Measurements from ENCODE around the gene SCCPDH. TPM values are rescaled to one million over a fixed set of nuclear protein-coding genes. Genes with fewer than 3 reads are reported as not detected.

The SCCPDH gene
- total and polyA plus RNA-seq, 9 of the 15 experiments (the other 6 are each of a cell fraction or from before 2014, with no cell fraction given): 7.0 to 61.9 (median 38.3) TPM

DNA sequence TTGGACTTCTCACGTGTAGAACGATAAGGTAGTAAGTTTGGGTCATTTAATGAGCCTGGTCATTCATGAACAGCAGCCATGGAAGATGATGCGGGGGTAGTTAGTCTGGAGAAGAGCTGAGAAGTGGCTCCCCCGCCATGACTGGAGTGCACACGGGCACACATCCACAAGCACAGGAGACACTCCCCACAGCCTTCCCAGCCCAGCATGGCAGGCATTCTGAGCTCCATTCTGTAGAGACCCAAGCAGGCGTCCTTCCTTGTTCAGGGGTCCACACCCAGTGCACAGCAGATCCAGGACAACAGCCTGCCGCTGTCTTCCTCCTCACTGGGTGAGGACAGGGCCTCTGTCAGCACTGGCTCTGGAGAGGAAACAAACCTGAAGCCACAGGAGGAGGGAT is 57.0 kb downstream of the SCCPDH start:
- POLR2A ChIA-PET: no interaction called here
- peaks cover 7 to 19% of the 10 kb centered on the region in 2 experiments; a peak in 4 of 5 replicates for H3K4me1 ChIP-seq (replicated peaks in 1 of 2; ENCODE audit: control insufficient read depth in 2 of 2, insufficient read depth in 2 of 2, low read length in 2 of 2)
- H2AFZ ChIP-seq (ENCODE audit: low read depth, low read length): no peak overlapping the region
- FAIRE-seq (no peak), ATAC-seq (no peak), DNase-seq (ENCODE audit: extremely low read depth in 1 of 4, low spot score in 3 of 4) (no peak)
- 65% methylated on average over 7 of the region's 7 CpGs for WGBS (ENCODE audit: insufficient coverage, low coverage, missing lambda C conversion rate)
- no peaks in the 10 kb centered on the region for H3K79me2 ChIP-seq (ENCODE audit: control insufficient read depth, insufficient read depth, low read length)
- H3K9ac ChIP-seq (ENCODE audit: insufficient read depth in 1 of 2, low read depth in 2 of 2, low read length in 2 of 2): no peak overlapping the region
- no peaks in the 10 kb centered on the region for H4K20me1 ChIP-seq (replicated peaks; ENCODE audit: control insufficient read depth, insufficient read depth, low read length)
- H3K36me3 ChIP-seq (ENCODE audit: control insufficient read depth, insufficient read depth, low read length): peaks cover 6% of the 10 kb centered on the region; the same call in 1 of the 3 replicates
- H3K27ac ChIP-seq (ENCODE audit: extremely low read depth, low read depth, low read length): no peak overlapping the region
- no peaks in the 10 kb centered on the region; the same call in none of the 2 replicates for H3K9me3 ChIP-seq (replicated peaks; ENCODE audit: control insufficient read depth, insufficient read depth, low read depth, low read length)
- no TSS peak for BruUV-seq (replicated peaks)
- in situ Hi-C loops (cut with MboI) (no loop called here), intact Hi-C loops (cut with micrococcal nuclease) (no loop called here)
- no peak overlapping the region for H3K4me3 ChIP-seq
- H3K27me3 ChIP-seq (ENCODE audit: control insufficient read depth in 2 of 2, insufficient read depth in 2 of 2, low read length in 2 of 2): peaks cover 5 to 17% of the 10 kb centered on the region in 2 experiments; a peak in 3 of 5 replicates
- TF ChIP-seq THRAP3 (IDR thresholded peaks at IDR 0.05; ENCODE audit: borderline replicate concordance): no peak
- no peak for TF ChIP-seq MXI1 (IDR thresholded peaks at IDR 0.05; ENCODE audit: low read depth, low read length)
- no peak for TF ChIP-seq ZNF764 (CRISPR knock-in tag; IDR thresholded peaks at IDR 0.05; ENCODE audit: low read depth)
- TF ChIP-seq, protein P1, sequence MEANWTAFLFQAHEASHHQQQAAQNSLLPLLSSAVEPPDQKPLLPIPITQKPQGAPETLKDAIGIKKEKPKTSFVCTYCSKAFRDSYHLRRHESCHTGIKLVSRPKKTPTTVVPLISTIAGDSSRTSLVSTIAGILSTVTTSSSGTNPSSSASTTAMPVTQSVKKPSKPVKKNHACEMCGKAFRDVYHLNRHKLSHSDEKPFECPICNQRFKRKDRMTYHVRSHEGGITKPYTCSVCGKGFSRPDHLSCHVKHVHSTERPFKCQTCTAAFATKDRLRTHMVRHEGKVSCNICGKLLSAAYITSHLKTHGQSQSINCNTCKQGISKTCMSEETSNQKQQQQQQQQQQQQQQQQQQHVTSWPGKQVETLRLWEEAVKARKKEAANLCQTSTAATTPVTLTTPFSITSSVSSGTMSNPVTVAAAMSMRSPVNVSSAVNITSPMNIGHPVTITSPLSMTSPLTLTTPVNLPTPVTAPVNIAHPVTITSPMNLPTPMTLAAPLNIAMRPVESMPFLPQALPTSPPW (CRISPR knock-in tag; IDR thresholded peaks at IDR 0.05): no peak
- 0 out of 4 replicates have a peak, but pooled peaks of 1 of the 2 experiments have one; percentile 42 for TF ChIP-seq ZNF639 (CRISPR knock-in tag; conservative IDR thresholded peaks at IDR 0.05 in 1 of 2, IDR thresholded peaks at IDR 0.05 in 1 of 2)
- TF ChIP-seq JUNB (CRISPR knock-in tag; conservative IDR thresholded peaks at IDR 0.05): no peak
- TF ChIP-seq, protein P2, sequence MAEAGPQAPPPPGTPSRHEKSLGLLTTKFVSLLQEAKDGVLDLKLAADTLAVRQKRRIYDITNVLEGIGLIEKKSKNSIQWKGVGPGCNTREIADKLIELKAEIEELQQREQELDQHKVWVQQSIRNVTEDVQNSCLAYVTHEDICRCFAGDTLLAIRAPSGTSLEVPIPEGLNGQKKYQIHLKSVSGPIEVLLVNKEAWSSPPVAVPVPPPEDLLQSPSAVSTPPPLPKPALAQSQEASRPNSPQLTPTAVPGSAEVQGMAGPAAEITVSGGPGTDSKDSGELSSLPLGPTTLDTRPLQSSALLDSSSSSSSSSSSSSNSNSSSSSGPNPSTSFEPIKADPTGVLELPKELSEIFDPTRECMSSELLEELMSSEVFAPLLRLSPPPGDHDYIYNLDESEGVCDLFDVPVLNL (CRISPR knock-in tag; IDR thresholded peaks at IDR 0.05; ENCODE audit: low read depth): no peak
- TF ChIP-seq CREB1 (IDR thresholded peaks at IDR 0.05): no peak
- no peak for TF ChIP-seq CREB1 (CRISPR knock-in tag; IDR thresholded peaks at IDR 0.05)
- TF ChIP-seq, protein P3, sequence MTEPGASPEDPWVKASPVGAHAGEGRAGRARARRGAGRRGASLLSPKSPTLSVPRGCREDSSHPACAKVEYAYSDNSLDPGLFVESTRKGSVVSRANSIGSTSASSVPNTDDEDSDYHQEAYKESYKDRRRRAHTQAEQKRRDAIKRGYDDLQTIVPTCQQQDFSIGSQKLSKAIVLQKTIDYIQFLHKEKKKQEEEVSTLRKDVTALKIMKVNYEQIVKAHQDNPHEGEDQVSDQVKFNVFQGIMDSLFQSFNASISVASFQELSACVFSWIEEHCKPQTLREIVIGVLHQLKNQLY (CRISPR knock-in tag; conservative IDR thresholded peaks at IDR 0.05): 0 out of 4 replicates have a peak, but pooled peaks of 1 of the 2 experiments have one; percentile 24
- TF ChIP-seq, protein P4, sequence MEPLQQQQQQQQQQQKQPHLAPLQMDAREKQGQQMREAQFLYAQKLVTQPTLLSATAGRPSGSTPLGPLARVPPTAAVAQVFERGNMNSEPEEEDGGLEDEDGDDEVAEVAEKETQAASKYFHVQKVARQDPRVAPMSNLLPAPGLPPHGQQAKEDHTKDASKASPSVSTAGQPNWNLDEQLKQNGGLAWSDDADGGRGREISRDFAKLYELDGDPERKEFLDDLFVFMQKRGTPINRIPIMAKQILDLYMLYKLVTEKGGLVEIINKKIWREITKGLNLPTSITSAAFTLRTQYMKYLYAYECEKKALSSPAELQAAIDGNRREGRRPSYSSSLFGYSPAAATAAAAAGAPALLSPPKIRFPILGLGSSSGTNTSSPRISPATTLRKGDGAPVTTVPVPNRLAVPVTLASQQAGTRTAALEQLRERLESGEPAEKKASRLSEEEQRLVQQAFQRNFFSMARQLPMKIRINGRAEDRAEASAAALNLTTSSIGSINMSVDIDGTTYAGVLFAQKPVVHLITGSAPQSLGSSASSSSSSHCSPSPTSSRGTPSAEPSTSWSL (CRISPR knock-in tag; IDR thresholded peaks at IDR 0.05; ENCODE audit: borderline replicate concordance): no peak
- CTCF ChIA-PET (ENCODE audit: low intra/inter-chr PET ratio): no interaction called here
- no peak overlapping the region for H3K4me2 ChIP-seq (ENCODE audit: insufficient read depth, low read length)
- H3K9me1 ChIP-seq (ENCODE audit: control insufficient read depth, insufficient read depth, low read length): no peaks in the 10 kb centered on the region
